Transverse colon (tissue), 4 donors: Measurements from ENCODE around the gene SSUH2. TPM values are rescaled to one million over a fixed set of nuclear protein-coding genes. Genes with fewer than 3 reads are reported as not detected.

Experiments
- DNase-seq: peaks from one replicate; pipeline ENCODE4 v3.0.0-alpha.2; 2019
- H3K27ac ChIP-seq, 4 donors: fragments of 200-600 bp; sonication (generic); 2 replicates each; pipeline ENCODE4 v1.5.1; 2016 to 2018; ENCODE audit warnings: inconsistent platforms in 4 of 4
- H3K27me3 ChIP-seq: fragments of 200-600 bp; sonication (generic); 2 replicates; pipeline ENCODE4 v1.5.1; 2017; ENCODE audit warnings: inconsistent platforms
- H3K36me3 ChIP-seq, 4 donors: fragments of 200-600 bp; sonication (generic); 2 replicates each; pipeline ENCODE4 v1.5.1; 2017 to 2019; ENCODE audit warnings: inconsistent platforms in 4 of 4
- H3K4me1 ChIP-seq, 4 donors: fragments of 200-600 bp; sonication (generic); 2 replicates each; pipeline ENCODE4 v1.5.1; 2017 to 2020; ENCODE audit warnings: inconsistent platforms in 4 of 4
- H3K4me3 ChIP-seq, 4 donors: fragments of 200-600 bp; sonication (generic); 1 replicate in 1 of 4; 2 replicates in 3 of 4; pipeline versions ENCODE4 v1.5.1 to v1.6.1; 2017 to 2019; ENCODE audit warnings: inconsistent platforms in 4 of 4
- H3K9me3 ChIP-seq, 2 donors: fragments of 200-600 bp; sonication (generic); 2 replicates each; pipeline ENCODE4 v1.5.1; 2017 to 2019; ENCODE audit warnings: inconsistent platforms in 2 of 2
- EP300 ChIP-seq: sonication (generic); formaldehyde crosslinking; IDR thresholded peaks from one replicate; pipeline ENCODE4 v1.6.1; 2017; ENCODE audit warnings: antibody characterized with exemption, low read depth
- POLR2A ChIP-seq: fragments of 450-650 bp; IDR thresholded peaks from one replicate; pipeline ENCODE4 v1.6.1; 2016; ENCODE audit warnings: antibody characterized with exemption, mild to moderate bottlenecking, moderate library complexity
- POLR2AphosphoS5 ChIP-seq, 3 donors: sonication (generic); formaldehyde crosslinking; IDR thresholded peaks; one replicate each; pipeline ENCODE4 v1.6.1; 2016; ENCODE audit warnings: antibody characterized with exemption in 3 of 3
- WGBS, 2 donors: methylation state at CpG; one replicate each; pipeline ENCODE4 v1.1.5; 2018; ENCODE audit warnings: low coverage in 1 of 2; 5-methylcytosine and 5-hydroxymethylcytosine counted together
- in situ Hi-C, 4 donors: fragments of 200-750 bp; cut with MboI; loops; one replicate each; pipeline versions ENCODE4 v1.15.0 to v1.15.1; 2017; ENCODE audit warnings: low sequenced_read_pairs in 3 of 4, low pct_ligation_motif_present in 1 of 4, low pct_unique_long_range_greater_than_20kb in 1 of 4
- intact Hi-C: fragments of 100-400 bp; cut with DNase I; formaldehyde crosslinking; loops from one replicate; pipeline ENCODE4 v1.15.1; 2023; ENCODE audit warnings: low total_unique reads
- total RNA-seq, 4 donors: library from RNA; depleted of rRNA; stranded (reverse); fragments of >200 nt; gene quantifications; one replicate each; pipeline ENCODE4 v1.1.0, GENCODE V29; 2016
- TF ChIP-seq, protein P1 (sequence below), 5 experiments: fragments of 200-600 bp in 3 of 5; fragments of 450-650 bp in 2 of 5; sonication (generic) in 3 of 5; IDR thresholded peaks; 1 replicate in 2 of 5; 2 replicates in 3 of 5; pipeline ENCODE4 v1.5.1; 2016 to 2017; ENCODE audit warnings: antibody characterized with exemption in 5 of 5, inconsistent platforms in 3 of 5, mild to moderate bottlenecking in 2 of 5, moderate library complexity in 1 of 5

The SSUH2 gene
- total RNA-seq, 4 donors from 2014 or later = 2.9 to 4.1 TPM; not detected in 2

DNA sequence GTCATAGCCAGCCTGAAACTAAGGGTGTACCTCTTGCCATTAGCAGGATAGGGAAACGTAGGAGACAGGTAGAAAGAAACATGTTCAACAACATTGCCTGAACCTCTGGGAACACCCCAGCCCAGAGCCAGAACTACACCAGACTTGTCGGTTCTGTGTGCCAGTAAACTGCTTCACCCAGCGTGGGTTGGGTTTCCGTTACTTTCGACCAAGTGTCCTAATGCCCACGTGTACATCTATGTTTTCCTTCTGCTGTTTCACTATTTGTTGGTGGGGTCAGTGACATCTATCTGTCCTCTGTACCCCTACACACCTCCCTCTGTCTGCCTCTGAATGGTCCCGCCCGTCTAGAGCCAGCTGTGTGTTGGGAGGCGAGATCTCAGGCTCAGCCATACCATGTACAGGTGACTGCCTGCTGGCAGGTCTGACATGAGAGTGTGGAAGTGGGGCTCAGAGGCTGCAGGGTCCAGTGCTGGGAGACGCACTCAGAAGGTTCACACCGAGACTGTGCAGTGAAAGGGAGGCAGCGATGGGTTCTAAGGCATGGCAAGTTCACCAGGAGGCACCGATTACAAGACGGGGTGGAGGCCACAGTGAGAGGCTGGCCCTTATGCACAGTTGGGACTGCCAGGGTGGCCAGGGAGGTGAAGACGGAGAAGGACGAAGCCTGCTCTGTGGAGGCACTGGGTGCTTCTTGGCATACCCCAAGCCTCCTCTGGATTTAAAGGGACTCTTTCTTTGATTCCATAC lies 36.4 kb downstream of the SSUH2 start:
- H3K9me3 ChIP-seq = no peaks in the 10 kb centered on the region
- intact Hi-C loops (no loop called here), in situ Hi-C loops (loop anchor here in 1 of 4 donors (25.0 kb wide), 1 partner anchor 171 kb away; no protein-coding TSS in a partner anchor)
- H3K27ac ChIP-seq = no peak overlapping the region
- H3K27me3 ChIP-seq = no peaks in the 10 kb centered on the region
- no peak for DNase-seq
- H3K36me3 ChIP-seq = no peaks in the 10 kb centered on the region
- no peak overlapping the region for H3K4me3 ChIP-seq
- TF ChIP-seq POLR2AphosphoS5 (IDR thresholded peaks at IDR 0.05) (no peak), EP300 (no peak), POLR2A (no peak)
- TF ChIP-seq, protein P1, sequence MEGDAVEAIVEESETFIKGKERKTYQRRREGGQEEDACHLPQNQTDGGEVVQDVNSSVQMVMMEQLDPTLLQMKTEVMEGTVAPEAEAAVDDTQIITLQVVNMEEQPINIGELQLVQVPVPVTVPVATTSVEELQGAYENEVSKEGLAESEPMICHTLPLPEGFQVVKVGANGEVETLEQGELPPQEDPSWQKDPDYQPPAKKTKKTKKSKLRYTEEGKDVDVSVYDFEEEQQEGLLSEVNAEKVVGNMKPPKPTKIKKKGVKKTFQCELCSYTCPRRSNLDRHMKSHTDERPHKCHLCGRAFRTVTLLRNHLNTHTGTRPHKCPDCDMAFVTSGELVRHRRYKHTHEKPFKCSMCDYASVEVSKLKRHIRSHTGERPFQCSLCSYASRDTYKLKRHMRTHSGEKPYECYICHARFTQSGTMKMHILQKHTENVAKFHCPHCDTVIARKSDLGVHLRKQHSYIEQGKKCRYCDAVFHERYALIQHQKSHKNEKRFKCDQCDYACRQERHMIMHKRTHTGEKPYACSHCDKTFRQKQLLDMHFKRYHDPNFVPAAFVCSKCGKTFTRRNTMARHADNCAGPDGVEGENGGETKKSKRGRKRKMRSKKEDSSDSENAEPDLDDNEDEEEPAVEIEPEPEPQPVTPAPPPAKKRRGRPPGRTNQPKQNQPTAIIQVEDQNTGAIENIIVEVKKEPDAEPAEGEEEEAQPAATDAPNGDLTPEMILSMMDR (IDR thresholded peaks at IDR 0.05) = no peak
- peaks cover 0 to 3% (median 0%) of the 10 kb centered on the region in 4 donors for H3K4me1 ChIP-seq
- 90 to 91% methylated on average over 2 to 16 of the region's 16 CpGs for WGBS, 2 donors

GRCh38 chr3:8607234-8608040 lies 37.2 kb downstream of the SSUH2 start:
- TF ChIP-seq, protein P1 (IDR thresholded peaks at IDR 0.05) = peak; percentile 17 to 50 (median 36)
- no peak for TF ChIP-seq POLR2A
- Histone ChIP-seq H3K36me3 (no peaks in the 10 kb centered on the region), H3K27me3 (no peaks in the 10 kb centered on the region), H3K4me3 (no peak overlapping the region), H3K27ac (no peak overlapping the region), H3K4me1 (peaks cover 0 to 3% (median 0%) of the 10 kb centered on the region in 4 donors), H3K9me3 (no peaks in the 10 kb centered on the region)
- no peak for DNase-seq
- intact Hi-C loops = loop anchor here (1.0 kb wide), 1 partner anchor 124 kb away; no protein-coding TSS in a partner anchor
- in situ Hi-C loops = loop anchor here in 1 of 4 donors (25.0 kb wide), 1 partner anchor 170 kb away; no protein-coding TSS in a partner anchor
- 70% methylated on average over 7 of the region's 7 CpGs; no CpG with 5 or more reads in 1 of the 2 donors for WGBS, 2 donors

GRCh38 chr3:8606701-8607231 lies 37.8 kb downstream of the SSUH2 start:
- Histone ChIP-seq H3K36me3 (no peaks in the 10 kb centered on the region), H3K4me3 (no peak overlapping the region), H3K9me3 (no peaks in the 10 kb centered on the region), H3K4me1 (peaks cover 0 to 3% (median 0%) of the 10 kb centered on the region in 4 donors), H3K27me3 (no peaks in the 10 kb centered on the region), H3K27ac (no peak overlapping the region)
- intact Hi-C loops = loop anchor here (1.0 kb wide), 1 partner anchor 123 kb away; no protein-coding TSS in a partner anchor
- WGBS, 2 donors = 62 to 64% methylated on average over 5 to 7 of the region's 7 CpGs
- TF ChIP-seq, protein P1 (IDR thresholded peaks at IDR 0.05) = no peak
- no peak for TF ChIP-seq EP300
- TF ChIP-seq POLR2A = no peak
- TF ChIP-seq POLR2AphosphoS5 (IDR thresholded peaks at IDR 0.05) = no peak
- in situ Hi-C loops = loop anchor here in 1 of 4 donors (25.0 kb wide), 1 partner anchor 169 kb away; no protein-coding TSS in a partner anchor
- DNase-seq = no peak

DNA sequence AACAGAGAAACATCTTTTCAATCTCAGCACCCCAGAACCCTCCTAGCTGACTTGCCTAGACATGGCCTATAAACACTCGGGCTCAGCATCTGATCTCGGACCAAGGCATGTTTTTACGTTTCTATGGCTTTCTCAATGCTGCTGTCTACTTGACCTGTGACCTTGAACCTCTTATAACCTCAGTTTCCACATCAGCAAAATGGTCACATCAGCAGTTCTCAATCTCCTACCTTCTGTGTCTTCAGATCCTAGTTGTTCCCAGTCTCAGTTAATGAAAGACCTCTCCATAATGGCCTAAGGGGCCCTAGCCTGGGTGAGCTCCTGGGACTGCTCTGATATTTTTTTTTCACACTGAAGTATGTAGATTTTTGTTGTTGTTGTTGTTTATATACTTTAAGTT lies 39.6 kb downstream of the SSUH2 start:
- DNase-seq = no peak
- WGBS, 2 donors = 87 to 93% methylated on average over 3 of the region's 3 CpGs
- in situ Hi-C loops = loop anchor here in 1 of 4 donors (25.0 kb wide), 1 partner anchor 168 kb away; no protein-coding TSS in a partner anchor
- intact Hi-C loops = no loop called here
- Histone ChIP-seq H3K36me3 (no peaks in the 10 kb centered on the region), H3K4me1 (peaks cover 0 to 3% (median 0%) of the 10 kb centered on the region in 4 donors), H3K27me3 (no peaks in the 10 kb centered on the region), H3K27ac (no peak overlapping the region), H3K9me3 (no peaks in the 10 kb centered on the region), H3K4me3 (no peak overlapping the region)
- no peak for TF ChIP-seq POLR2AphosphoS5 (IDR thresholded peaks at IDR 0.05)
- no peak for TF ChIP-seq EP300
- TF ChIP-seq, protein P1 (IDR thresholded peaks at IDR 0.05) = no peak
- TF ChIP-seq POLR2A = no peak
